SK-N-SH treated with all-trans-retinoic acid at 6 μM for 48 hours (cell line): Measurements from ENCODE around the gene GPR155.

ENCODE experiments used
- ATAC-seq: fragments of 200-7000 bp; cut with Tn5 transposase; 3 replicates; pipeline ENCODE4 v1.9.1; 2020; ENCODE audit warnings: mild to moderate bottlenecking, moderate library complexity
- ARNTL ChIP-seq: fragments of 450-650 bp; formaldehyde crosslinking; IDR thresholded peaks from 2 replicates; pipeline ENCODE4 v1.5.0; 2020; ENCODE audit warnings: low read depth, mild to moderate bottlenecking, moderate library complexity, borderline replicate concordance
- BACH2 ChIP-seq: fragments of 250-450 bp; sonication (Bioruptor Pico); IDR thresholded peaks from 2 replicates; pipeline ENCODE4 v1.9.0; 2021; ENCODE audit warnings: mild to moderate bottlenecking, borderline replicate concordance
- CREB5 ChIP-seq: fragments of 250-450 bp; sonication (Bioruptor Pico); IDR thresholded peaks from 2 replicates; pipeline ENCODE4 v1.5.1; 2020; ENCODE audit warnings: low read depth, mild to moderate bottlenecking, moderate library complexity
- CSDC2 ChIP-seq: fragments of 250-450 bp; sonication (Bioruptor Pico); IDR thresholded peaks from 2 replicates; pipeline ENCODE4 v1.5.0; 2020; ENCODE audit warnings: mild to moderate bottlenecking, moderate library complexity
- CSRNP3 ChIP-seq: fragments of 250-450 bp; sonication (Bioruptor Pico); IDR thresholded peaks from 2 replicates; pipeline ENCODE4 v1.5.1; 2021; ENCODE audit warnings: mild to moderate bottlenecking, moderate library complexity
- ESRRG ChIP-seq: fragments of 250-450 bp; sonication (Bioruptor Pico); IDR thresholded peaks from 2 replicates; pipeline ENCODE4 v1.6.1; 2021; ENCODE audit warnings: mild to moderate bottlenecking
- GLIS3 ChIP-seq: fragments of 250-450 bp; sonication (Bioruptor Pico); IDR thresholded peaks from 2 replicates; pipeline ENCODE4 v1.5.0; 2020; ENCODE audit warnings: mild to moderate bottlenecking, moderate library complexity
- ISL1 ChIP-seq: fragments of 250-450 bp; sonication (Bioruptor Pico); IDR thresholded peaks from 2 replicates; pipeline ENCODE4 v2.1.2; 2022; ENCODE audit warnings: mild to moderate bottlenecking, moderate library complexity
- OSR1 ChIP-seq: fragments of 250-450 bp; sonication (Bioruptor Pico); IDR thresholded peaks from 2 replicates; pipeline ENCODE4 v1.8.0; 2022; ENCODE audit warnings: moderate library complexity, mild to moderate bottlenecking, inconsistent platforms
- PATZ1 ChIP-seq: fragments of 250-450 bp; sonication (Bioruptor Pico); IDR thresholded peaks from 2 replicates; pipeline ENCODE4 v1.8.0; 2020; ENCODE audit warnings: mild to moderate bottlenecking, moderate library complexity, borderline replicate concordance
- POU6F1 ChIP-seq: fragments of 250-450 bp; sonication (Bioruptor Pico); IDR thresholded peaks from 2 replicates; pipeline ENCODE4 v1.8.0; 2021; ENCODE audit warnings: low read depth, mild to moderate bottlenecking, moderate library complexity, borderline replicate concordance
- PPARA ChIP-seq: fragments of 250-450 bp; sonication (Bioruptor Pico); IDR thresholded peaks from 2 replicates; pipeline ENCODE4 v1.5.0; 2020; ENCODE audit warnings: mild to moderate bottlenecking, borderline replicate concordance
- RARB ChIP-seq: fragments of 250-450 bp; sonication (Bioruptor Pico); IDR thresholded peaks from 2 replicates; pipeline ENCODE4 v1.8.0; 2021; ENCODE audit warnings: mild to moderate bottlenecking, moderate library complexity
- SNAI2 ChIP-seq: fragments of 250-450 bp; sonication (Bioruptor Pico); IDR thresholded peaks from 2 replicates; pipeline ENCODE4 v1.5.0; 2020; ENCODE audit warnings: mild to moderate bottlenecking, moderate library complexity
- TCF4 ChIP-seq: fragments of 250-450 bp; sonication (Bioruptor Pico); IDR thresholded peaks from 2 replicates; pipeline ENCODE4 v1.8.0; 2021; ENCODE audit warnings: mild to moderate bottlenecking, moderate library complexity, borderline replicate concordance
- TOX ChIP-seq: fragments of 250-450 bp; sonication (Bioruptor Pico); IDR thresholded peaks from 2 replicates; pipeline ENCODE4 v1.8.0; 2021; ENCODE audit warnings: mild to moderate bottlenecking, moderate library complexity, borderline replicate concordance
- TSHZ2 ChIP-seq: fragments of 250-450 bp; sonication (Bioruptor Pico); IDR thresholded peaks from 2 replicates; pipeline ENCODE4 v1.5.0; 2020; ENCODE audit warnings: mild to moderate bottlenecking, moderate library complexity
- ZC3H10 ChIP-seq: fragments of 250-450 bp; sonication (Bioruptor Pico); IDR thresholded peaks from 2 replicates; pipeline ENCODE4 v1.5.1; 2021; ENCODE audit warnings: mild to moderate bottlenecking, moderate library complexity
- ZFP3 ChIP-seq: fragments of 250-450 bp; sonication (Bioruptor Pico); IDR thresholded peaks from 2 replicates; pipeline ENCODE4 v1.5.0; 2020; ENCODE audit warnings: mild to moderate bottlenecking, moderate library complexity
- ZFP30 ChIP-seq: fragments of 450-650 bp; formaldehyde crosslinking; IDR thresholded peaks from 2 replicates; pipeline ENCODE4 v1.5.0; 2022; ENCODE audit warnings: mild to moderate bottlenecking, moderate library complexity
- ZNF565 ChIP-seq: fragments of 450-650 bp; formaldehyde crosslinking; conservative IDR thresholded peaks from 2 replicates; pipeline ENCODE4 v1.5.0; 2020; ENCODE audit warnings: low read depth, mild to moderate bottlenecking, moderate library complexity
- ZNF70 ChIP-seq: fragments of 450-650 bp; formaldehyde crosslinking; IDR thresholded peaks from 2 replicates; pipeline ENCODE4 v1.5.0; 2020; ENCODE audit warnings: mild to moderate bottlenecking, moderate library complexity
- ZNF8 ChIP-seq: fragments of 450-650 bp; formaldehyde crosslinking; IDR thresholded peaks from 2 replicates; pipeline ENCODE4 v1.5.0; 2020; ENCODE audit warnings: mild to moderate bottlenecking, moderate library complexity

The GPR155 gene

GRCh38 chr2:174445248-174445647, 41.6 kb downstream of the GPR155 start:
- no peak for TF ChIP-seq ARNTL (CRISPR knock-in tag)
- TF ChIP-seq GLIS3 (CRISPR knock-in tag), result no peak
- no peak for TF ChIP-seq SNAI2
- TF ChIP-seq OSR1 (CRISPR knock-in tag), result no peak
- no peak for TF ChIP-seq ESRRG (CRISPR knock-in tag)
- no peak for TF ChIP-seq TCF4
- TF ChIP-seq ZC3H10, result no peak
- peak; percentile 78 for TF ChIP-seq ISL1
- TF ChIP-seq CREB5 (CRISPR knock-in tag), result peak; percentile 76; the same call in 1 of the 2 replicates
- no peak for TF ChIP-seq CSRNP3 (CRISPR knock-in tag)
- TF ChIP-seq ZNF8, result no peak
- TF ChIP-seq ZFP30, result no peak
- no peak for TF ChIP-seq POU6F1 (CRISPR knock-in tag)
- TF ChIP-seq ZNF565, result no peak
- no peak for TF ChIP-seq ZFP3 (CRISPR knock-in tag)
- no peak for TF ChIP-seq CSDC2
- peak; percentile 72; the same call in 1 of the 2 replicates for TF ChIP-seq TSHZ2 (CRISPR knock-in tag)
- no peak for TF ChIP-seq TOX
- ATAC-seq, result no peak

GRCh38 chr2:174444761-174445160, 42.1 kb downstream of the GPR155 start:
- no peak for ATAC-seq
- TF ChIP-seq ZNF8, result no peak
- no peak for TF ChIP-seq ZNF70 (CRISPR knock-in tag)
- no peak for TF ChIP-seq CSRNP3 (CRISPR knock-in tag)
- no peak for TF ChIP-seq POU6F1 (CRISPR knock-in tag)
- TF ChIP-seq PATZ1 (CRISPR knock-in tag), result no peak
- TF ChIP-seq ISL1, result no peak
- no peak for TF ChIP-seq TCF4
- no peak for TF ChIP-seq TSHZ2 (CRISPR knock-in tag)
- no peak for TF ChIP-seq ESRRG (CRISPR knock-in tag)
- TF ChIP-seq CREB5 (CRISPR knock-in tag), result no peak
- TF ChIP-seq PPARA (CRISPR knock-in tag), result no peak
- TF ChIP-seq CSDC2, result no peak
- no peak for TF ChIP-seq SNAI2
- TF ChIP-seq ZFP3 (CRISPR knock-in tag), result no peak
- TF ChIP-seq RARB (CRISPR knock-in tag), result no peak
- no peak for TF ChIP-seq BACH2 (CRISPR knock-in tag)
- no peak for TF ChIP-seq ZNF565
- no peak for TF ChIP-seq GLIS3 (CRISPR knock-in tag)
- no peak for TF ChIP-seq ZC3H10
- TF ChIP-seq, all 23 proteins: peak for 0
